ENCODE results near the gene TBC1D16.

DNA sequence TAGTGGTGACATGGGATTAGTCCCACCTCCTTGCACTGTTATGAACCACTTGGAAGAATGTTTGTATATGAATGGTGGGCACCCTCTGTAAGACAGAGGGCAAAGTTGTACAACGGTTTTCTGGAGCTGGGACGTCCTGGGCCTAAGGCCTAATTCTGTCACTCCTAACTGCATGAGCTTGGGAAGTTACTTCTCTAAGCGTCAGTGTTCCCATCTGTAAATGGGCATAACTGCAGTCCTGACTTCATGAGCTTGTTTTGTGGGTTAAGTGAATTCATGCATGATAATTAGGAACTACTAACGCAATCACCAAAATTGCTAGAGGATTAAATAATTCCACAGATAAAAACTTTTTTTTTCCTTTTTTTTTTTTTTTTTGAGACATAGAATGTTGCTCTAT lies 1.8 kb downstream of the TBC1D16 start:
- TF ChIP-seq, protein P1, sequence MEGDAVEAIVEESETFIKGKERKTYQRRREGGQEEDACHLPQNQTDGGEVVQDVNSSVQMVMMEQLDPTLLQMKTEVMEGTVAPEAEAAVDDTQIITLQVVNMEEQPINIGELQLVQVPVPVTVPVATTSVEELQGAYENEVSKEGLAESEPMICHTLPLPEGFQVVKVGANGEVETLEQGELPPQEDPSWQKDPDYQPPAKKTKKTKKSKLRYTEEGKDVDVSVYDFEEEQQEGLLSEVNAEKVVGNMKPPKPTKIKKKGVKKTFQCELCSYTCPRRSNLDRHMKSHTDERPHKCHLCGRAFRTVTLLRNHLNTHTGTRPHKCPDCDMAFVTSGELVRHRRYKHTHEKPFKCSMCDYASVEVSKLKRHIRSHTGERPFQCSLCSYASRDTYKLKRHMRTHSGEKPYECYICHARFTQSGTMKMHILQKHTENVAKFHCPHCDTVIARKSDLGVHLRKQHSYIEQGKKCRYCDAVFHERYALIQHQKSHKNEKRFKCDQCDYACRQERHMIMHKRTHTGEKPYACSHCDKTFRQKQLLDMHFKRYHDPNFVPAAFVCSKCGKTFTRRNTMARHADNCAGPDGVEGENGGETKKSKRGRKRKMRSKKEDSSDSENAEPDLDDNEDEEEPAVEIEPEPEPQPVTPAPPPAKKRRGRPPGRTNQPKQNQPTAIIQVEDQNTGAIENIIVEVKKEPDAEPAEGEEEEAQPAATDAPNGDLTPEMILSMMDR (IDR thresholded peaks at IDR 0.05) = no peak
- no peak for TF ChIP-seq POLR2A (IDR thresholded peaks at IDR 0.05)

All from esophagus squamous epithelium (tissue), 4 donors.